GM19467 (cell line): ENCODE results near the gene KHDC4.

Experiments used
- ATAC-seq: cut with Tn5 transposase; IDR thresholded peaks from one replicate; pipeline ENCODE4 v1.9.1; 2021; ENCODE audit warnings: mild to moderate bottlenecking, moderate library complexity; ENCODE audit not compliant: unreplicated experiment

The KHDC4 gene

DNA sequence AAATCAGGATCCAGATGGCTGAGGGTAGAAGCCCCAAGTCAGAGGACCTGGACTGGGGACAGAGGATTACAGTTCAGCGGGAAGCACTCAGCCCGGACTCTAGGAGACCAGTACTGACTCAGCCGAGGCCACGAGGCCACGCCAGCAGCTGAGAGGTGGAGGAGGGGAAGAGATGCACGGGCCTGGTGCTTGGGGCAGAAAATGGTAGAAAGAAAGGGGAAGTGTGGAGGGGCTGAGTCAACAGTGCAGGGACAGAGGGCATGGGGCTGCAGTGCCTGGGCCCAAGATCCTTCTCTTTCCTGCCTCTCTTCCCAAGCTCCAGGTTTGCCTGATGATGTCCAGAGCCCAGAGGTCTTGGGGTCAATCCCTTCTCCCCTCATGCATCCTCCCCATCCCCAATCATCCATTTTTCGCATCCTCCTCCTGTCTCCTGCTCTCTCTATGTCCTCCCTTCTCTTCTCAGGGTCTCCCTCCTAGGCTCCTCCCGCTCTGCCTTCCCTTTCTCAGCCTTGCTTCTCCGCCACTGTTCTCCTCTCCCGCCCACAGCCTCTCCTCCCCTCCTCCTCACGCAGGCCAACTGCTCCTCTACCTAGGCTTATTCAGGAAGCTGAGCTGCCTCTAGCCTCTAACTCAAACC lies 36.4 kb upstream of the KHDC4 start:
- no peak for ATAC-seq

DNA sequence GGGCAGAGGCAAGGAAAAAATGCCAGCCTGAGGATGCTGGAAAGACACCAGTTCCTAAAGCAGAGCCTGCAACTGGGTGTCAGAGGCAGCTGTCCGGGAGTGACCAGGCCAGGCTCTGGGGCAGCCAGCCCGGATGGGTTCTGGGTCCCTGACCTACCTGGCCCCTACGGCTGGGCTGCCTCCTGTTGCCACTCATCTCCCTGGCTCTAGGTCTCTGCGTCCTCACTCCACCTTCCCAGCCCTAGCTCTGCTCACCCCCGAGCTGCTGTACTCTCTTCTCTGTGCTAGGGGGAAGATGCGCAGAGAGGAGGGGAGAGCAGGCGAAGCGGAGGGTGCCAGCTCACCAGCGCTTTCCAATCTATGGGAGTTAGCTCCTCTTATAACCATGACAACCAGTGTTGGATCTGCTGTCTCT lies 35.2 kb upstream of the KHDC4 start:
- ATAC-seq: no peak

DNA sequence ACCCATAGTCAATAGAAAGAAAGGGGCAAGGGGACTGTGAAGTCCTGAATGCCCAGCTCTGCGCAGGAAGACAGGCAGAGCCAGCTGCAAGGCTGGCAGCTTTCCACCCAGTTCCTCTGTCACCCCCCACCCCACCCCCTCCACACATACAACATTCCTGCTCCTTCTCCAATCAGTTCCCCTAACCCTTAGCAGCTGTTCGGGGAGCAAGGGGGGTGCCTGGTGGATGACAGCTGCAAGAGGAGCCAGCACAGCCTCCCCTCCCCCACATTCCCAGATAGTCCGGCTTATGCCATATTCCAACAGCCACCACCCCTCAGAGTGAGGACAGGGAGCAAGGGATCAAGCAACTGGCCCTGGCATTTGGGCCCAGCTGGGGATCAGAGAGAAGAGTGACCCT lies 34.5 kb upstream of the KHDC4 start:
- ATAC-seq: no peak

DNA sequence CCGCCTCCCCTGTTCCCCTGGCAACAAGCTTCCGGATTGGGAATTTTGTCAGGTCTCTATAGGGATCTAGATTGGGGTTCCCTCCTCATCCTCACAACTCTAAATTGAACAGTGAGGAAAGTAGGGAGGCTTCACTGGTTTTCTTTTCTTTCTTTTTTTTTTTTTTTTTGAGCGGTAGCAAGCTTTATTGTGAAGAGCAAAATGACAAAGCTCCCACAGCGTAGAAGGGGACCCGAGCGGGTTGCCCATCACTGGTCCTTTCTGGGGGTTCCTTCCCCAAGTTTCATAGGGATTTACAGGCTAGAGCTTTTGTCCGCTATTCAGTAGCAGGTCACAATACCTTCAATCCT lies 33.8 kb upstream of the KHDC4 start:
- no peak for ATAC-seq

DNA sequence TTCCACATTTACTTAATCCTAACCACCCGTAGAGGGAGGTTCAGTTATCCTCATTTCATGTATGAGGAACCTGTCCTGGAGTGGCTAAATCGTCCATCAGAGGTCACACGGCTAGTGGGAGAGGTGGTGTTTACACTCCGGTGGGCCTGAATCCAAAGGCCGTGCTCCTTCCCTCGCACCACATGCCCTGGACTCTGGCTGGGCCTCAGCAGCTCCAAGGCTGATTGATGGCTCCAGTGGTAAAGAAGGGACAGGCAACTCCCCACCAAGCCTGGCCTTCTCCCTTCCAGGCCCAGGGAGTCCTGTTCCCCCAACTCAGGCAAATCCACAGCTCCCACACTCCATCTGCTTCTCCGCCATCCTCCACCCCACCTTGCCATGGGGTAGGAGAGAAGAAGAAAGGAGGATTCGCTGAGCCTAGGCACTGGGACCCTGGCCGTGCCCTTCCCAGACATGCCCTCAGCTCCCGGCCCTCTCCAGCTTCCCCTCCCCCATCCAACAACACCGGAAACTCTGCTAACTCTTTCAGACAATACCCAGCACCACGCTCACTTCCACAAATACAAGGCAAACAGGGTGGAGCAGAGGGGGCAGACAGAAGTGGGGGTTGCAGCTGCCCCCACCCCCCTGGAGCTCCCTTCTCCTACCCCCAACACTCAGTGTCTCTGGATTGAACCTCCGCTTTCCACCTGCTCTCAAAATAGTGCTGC lies 33.3 kb upstream of the KHDC4 start:
- ATAC-seq: no peak

DNA sequence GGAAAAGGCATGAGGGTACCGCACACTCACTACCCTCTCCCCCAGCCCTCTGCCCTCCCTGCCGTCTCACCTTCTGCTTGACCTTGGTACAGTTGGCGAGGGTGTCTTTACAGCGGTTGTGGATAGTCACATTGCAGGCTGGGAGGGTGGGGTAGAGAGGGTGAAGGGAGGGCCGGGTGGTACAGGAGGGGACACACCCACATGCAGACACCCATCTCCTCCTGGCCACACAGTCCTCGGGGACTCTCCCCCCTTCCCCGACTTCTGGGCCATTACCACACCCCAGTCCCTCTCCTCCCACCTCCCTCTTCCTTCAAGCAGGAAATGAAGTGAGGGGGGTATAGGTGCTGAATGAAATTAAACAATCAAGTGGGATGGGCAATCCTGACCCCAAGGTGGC lies 32.5 kb upstream of the KHDC4 start:
- no peak for ATAC-seq

DNA sequence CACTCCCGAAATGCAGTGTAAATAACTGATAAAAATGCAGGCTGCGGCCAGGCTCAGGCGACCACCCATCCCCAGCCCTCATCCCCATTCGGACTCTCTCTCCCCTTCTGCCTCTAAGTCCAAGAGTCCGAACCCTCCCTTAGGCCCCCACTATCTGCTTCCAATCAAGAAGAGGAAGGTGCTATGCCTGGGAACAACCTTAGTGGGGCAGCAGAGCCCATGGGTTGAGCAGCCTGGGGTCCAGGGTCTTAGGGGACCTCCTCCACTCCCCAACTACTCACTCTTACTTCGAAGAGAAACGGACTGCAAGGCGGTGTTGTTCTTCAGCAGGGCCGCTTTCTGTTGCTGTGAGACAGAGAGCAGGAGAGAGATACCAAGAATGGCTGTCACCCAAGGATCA lies 31.9 kb upstream of the KHDC4 start:
- ATAC-seq: no peak

DNA sequence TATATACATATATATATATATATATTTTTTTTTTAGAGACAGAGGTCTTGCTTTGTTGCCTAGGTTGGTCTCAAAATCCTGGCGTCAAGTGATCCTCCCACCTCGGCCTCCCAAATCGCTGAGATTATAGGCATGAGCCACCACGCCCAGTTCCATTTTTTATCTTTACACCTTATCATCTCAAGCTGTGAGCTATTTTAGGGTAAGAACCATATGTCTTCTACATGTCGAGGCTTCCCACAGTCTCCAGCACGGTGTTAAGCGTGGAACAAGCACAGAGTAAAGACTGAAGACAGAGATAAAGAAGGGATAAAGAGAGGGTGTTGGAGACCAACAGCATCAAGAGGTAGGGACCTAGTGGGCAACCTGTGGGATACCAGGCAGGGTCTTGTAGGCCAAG lies 30.0 kb upstream of the KHDC4 start:
- no peak for ATAC-seq

DNA sequence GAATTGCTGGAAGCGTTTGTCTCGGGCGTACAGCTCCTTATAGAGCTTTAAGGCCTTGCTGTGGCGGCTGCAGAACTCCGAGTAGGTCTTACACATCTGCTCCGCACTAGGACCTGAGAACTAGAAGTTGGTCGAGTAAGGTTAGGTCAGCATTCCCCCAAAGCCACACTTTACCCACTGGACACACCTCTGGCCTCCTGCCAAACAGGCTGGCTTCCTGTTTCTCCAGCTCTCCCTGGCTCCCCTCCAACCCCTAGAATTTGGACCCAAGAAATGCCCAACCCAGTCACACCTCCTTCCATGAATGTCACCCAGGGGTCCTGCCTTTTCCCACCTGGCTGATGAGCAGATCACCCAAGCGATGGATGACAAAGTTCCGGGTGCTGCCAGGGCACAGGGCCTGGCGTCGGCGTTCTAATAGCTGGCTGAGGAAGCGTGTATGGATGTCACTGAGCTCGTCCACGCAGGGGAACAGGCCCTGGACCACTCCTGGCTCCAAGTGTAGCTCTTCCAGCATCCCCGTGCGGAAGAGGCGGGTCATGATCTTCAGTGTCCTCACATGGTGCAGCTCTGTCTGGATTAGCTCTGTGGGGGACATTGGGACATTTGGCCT lies 28.5 kb upstream of the KHDC4 start:
- no peak for ATAC-seq

DNA sequence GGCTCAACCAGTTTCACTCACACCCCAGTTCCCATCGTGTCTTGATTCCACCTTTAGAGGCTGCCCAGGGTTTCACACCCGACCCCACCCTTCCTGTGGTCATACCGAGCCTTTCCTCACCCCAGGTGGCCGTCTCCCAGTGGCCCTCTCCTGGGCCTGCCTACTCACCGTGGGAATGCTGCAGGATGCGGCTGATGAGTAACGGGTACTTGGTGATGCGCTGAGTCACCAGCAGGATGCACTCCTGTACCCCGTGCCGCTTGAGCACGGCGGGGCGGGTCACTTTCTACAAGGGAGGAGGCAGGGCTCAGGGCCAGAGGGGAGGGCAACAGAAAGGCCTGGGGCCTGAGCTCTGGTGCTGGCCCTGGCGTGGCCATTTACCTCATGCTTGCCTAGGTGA lies 27.7 kb upstream of the KHDC4 start:
- no peak for ATAC-seq

DNA sequence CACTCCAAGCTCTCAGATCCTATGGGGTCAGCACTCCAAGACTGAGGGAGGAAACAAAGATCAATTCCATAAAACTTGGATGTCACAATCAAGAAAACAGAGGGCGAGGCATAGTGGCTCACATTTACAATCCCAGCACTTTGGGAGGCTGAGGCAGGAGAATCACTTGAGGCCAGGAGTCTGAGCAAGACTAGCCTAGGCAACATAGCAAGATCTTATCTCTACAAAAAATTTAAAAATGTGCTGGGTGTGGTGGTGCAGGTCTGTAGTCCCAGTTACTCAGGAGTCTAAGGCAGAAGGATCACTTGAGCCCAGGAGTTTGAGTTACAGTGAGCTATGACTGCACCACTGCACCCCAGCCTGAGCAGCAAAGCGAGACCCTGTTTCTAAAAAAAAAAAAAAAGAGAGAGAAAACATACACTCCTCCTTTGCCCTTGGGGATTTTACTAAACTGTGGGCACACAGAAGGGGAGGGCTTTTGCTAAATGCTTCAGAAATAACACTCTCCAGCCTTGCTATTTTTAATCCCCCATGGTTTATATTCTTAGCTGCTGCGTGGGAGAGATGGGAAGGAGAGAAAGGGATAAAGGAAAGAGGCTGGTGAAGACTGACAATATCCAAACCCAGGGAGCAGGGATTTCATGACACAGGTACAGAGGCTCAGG lies 26.0 kb upstream of the KHDC4 start:
- ATAC-seq: no peak

DNA sequence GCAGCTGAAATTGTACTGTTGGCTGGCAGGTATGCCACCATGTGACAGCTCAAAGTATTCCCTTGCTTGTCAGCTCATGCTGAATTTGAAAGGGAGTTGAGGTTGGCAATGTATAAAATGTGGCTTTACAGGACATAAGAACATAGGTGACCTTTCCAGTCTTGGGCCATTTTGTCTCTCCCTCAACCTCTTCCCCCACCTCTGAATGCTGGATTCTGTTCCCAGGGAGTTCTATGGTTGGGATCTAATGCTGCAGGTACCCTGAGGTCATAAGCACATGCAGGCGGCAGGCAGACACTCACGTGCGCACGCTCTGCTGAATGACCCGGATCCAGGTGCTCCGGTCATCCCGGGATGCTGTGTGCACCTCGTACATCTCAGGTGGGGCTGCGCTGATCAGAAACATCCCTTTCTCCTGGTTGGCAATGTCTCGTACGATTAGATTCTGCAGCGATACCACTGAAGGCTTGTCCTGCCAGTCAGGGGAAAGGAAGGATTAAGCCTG lies 23.2 kb upstream of the KHDC4 start:
- no peak for ATAC-seq

DNA sequence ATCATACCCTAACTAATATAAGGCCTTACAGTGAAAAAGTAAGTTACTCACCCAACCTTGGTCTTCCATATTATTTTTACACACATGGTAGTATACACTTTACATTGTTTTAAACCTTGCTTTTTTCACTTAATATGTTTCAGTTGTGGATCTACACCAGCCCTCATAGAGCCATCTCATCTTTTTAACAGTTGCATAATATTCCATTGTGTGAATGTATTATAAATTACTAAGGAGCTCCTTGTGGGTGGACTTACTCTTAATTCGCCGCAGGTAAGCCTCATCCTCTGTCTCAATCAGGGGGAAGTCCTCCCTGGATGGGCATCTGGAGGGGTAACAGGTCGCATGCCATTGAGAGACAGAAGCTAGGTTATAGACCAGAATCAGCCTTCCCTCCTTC lies 20.4 kb upstream of the KHDC4 start:
- no peak for ATAC-seq

DNA sequence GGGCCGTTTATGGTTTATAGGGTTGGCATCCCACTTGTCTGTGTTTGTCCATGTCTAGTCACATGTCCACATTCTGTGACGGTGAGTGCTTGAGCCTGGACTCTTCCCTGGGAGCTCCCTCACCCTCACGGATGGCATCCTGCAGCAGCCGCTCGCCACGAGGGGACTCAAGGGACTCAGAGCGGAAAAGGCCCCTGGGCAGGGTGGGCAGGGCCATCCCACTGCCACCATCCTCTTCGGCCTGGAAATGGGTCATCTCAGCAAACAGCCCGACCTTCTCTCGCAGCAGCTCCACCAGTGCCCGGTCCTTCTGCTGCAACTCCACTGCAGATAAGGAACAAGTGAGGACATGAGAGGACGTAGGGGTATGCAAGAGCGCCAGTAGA lies 18.3 kb upstream of the KHDC4 start:
- no peak for ATAC-seq

DNA sequence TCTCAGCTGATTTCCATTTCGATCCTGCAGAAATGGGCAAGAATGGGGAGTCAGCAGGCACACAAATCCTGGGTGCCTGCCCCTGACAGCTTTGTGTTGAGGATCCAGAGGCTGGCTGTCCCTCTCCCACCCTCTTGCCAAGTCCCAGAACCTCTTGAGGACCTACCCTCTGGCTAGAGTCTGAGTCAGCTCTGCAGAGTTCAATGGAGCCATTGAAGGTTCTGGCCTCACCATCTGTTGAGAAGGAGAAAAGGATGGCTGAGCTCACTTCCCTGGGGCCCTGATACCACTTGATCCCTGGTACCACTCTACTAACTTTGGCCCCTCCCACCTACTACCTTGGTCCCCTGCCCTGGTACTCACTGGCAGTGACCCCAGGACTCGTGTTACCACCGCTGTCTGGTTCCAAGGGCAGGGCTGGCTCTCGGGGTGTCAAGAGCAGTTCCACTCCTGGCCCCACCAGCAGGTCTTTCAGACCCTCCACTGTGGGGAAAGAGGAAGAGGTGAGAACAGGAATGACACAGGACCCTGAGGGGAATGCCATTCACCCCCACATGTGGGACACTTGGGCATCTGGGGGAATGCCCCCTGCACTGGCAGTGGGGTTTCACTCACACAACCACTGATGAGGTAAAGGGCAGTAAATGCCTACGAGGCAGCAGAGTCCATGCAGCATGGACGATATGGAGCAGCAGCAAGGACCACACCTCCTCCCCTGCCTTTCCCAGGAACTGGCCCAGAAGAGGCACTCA lies 17.7 kb upstream of the KHDC4 start:
- no peak for ATAC-seq

DNA sequence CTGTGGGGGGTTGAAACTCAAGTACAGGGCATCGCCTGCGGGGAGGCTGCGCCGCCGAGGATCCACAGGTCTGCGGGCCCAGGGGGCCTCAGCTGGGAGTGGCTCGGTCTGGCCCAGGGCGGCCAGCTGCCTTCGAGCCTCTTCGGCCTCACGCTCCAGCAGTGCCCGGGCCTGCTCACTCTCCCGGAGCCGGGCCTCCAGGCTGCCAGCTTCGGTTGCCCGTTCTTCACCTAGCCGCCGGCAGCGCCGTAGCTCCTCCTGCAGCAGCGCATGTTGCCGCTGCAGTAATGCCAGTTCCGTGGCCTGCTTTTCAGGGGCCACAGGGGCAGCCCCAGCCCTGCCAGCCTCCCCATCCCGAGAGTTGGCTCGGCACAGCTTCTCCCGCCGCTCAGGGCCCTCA lies 16.6 kb upstream of the KHDC4 start:
- ATAC-seq: no peak

DNA sequence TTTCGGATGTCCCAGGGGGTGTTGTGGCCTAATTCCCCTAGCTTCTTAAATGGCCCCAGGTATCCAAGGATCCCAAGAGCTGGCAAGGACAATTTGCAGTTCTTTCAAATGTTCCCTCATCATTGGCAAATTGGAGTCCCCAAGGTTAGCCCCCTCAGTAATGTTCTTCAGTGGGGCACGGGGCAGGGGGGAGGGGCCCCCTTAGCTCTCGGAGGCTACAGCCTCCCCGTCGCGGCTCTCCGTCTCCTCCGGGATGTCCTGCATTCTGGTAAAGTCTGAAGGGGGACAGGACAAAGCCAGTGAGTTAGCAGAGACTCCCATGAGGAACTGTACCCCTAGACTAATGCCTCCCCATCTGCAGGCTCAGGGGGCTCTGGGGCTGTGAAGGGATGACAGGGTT lies 13.5 kb upstream of the KHDC4 start:
- ATAC-seq: no peak

DNA sequence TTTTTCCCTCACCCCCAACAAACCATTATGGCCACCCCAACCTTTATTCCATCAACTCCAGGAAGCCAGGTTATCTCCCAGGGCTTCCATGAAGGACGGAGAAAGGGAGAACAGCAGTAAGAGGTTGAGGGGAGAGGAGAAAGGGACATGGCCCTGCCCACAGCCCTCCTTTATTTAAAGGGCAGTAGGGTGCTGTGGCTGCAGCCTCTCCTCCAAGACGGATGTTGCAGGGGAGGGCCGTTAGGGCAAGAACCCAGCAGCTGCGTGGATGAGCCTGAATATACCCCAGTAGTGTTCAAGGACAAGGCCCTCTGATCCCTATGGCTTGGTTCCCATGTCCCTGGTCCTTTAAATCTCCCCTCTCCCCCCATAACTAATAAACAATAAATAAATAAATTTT lies 13.1 kb upstream of the KHDC4 start:
- no peak for ATAC-seq

DNA sequence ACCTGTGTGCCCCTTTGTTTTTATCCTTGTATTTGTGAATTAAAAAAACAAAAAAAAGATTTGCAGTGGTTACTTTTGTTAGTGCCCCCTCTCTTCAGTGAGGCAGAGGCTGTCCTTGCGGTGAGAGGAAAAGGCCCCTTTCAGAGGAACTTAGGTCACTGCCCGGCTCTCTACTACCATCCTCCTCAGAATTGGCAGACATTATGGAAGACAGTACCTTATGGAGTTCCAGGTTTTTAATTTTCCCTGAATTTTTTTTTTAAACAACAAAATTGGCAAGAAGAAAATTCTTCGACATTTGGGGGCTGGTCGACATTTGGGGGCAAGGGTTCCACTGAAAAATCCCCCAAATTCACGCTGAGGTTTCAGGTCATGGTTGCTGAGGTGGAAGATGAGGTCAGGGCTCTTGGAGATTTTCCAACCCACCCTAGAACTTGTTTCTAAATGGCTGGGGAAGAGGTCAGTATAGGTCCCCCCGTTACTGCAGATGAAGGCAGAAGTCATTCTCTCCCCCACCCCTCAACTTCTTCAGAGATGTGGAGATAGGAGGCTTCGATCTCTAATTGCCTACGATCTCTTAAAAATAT lies 12.5 kb upstream of the KHDC4 start:
- ATAC-seq: no peak

DNA sequence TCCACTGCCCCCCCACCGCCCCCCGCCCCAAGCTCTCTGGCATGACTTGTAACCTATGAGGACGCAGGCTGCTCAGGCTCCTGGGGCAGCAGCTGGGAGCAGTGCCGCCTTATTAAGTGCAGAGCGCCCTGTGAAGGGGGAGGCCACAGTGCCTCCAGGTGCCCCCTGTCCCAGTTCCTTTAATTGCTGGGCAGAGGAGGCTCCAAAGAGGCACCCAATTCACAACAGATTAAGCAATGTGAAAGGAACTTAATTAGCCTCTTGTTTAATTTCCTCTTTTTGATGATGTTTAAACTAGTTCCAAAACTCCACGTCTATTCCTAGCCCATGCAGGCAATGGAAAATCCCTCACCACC lies 10.2 kb upstream of the KHDC4 start:
- ATAC-seq: no peak

DNA sequence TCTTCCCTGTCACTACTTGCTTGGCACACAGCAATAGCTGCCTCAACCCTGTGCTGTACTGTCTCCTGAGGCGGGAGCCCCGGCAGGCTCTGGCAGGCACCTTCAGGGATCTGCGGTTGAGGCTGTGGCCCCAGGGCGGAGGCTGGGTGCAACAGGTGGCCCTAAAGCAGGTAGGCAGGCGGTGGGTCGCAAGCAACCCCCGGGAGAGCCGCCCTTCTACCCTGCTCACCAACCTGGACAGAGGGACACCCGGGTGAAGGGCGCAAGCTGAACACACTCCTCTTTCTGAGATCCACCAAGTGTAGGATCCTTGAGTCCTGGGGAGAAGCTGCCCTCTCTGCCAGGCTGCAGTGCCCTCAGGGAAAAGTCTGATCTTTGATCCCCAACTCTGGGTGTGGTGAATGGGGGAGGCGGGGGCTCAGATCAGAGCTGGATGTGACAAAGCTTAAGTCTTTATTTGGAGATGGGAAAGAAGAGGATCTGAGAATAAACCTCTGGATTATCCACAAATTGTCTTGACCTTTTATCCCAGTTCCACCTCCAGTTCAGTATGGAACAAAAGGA lies 8.4 kb upstream of the KHDC4 start:
- no peak for ATAC-seq
